Measurements from ENCODE around the gene DIPK1B.

Gene DIPK1B

DNA sequence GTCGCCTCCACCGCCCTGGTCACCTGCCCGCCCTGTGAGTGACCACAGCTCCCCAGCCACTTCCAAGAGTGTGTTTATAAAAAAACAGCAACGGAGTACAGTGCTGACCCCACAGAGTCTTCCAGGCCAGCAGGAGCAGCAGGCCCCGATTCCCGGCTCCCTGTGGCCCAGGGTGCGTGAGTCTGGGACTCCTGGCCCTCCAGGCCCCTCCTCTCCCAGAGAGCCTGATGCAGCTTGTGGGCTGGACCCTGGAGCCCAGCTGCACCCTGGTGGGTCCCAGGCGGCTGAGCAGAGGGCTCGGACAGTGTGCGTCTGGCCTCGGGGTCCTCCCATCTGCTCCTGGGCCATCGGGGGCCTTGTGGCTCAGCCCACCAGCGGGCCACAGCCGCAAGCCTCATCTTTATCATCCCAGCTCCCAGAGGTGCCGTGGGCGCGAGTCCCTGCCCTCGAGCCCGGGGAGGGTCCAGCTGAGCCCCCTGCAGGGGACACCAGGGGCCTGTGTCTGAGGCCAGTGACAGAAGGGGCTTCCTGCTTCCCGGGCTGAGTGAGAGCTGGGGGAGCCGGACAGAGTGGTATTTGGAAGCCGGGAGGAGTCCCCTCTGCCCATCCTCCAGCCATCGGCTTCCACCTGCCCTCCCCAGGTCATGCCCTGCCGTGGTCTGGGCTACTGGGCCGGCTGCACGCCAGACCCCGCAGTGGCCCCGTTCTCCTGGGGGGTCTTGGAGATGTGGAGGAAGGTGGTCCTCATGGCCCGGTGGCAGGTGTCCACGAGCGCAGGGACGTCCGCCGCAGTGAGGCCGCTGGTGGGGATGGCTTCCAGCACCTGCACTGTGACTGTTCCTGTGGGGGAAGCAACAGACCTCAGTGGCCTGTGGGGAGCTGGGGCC, 39.0 kb upstream of the DIPK1B start:
- DNase-seq (ENCODE audit: extremely low read depth in 1 of 2, low read depth in 1 of 2), result no peak

DNA sequence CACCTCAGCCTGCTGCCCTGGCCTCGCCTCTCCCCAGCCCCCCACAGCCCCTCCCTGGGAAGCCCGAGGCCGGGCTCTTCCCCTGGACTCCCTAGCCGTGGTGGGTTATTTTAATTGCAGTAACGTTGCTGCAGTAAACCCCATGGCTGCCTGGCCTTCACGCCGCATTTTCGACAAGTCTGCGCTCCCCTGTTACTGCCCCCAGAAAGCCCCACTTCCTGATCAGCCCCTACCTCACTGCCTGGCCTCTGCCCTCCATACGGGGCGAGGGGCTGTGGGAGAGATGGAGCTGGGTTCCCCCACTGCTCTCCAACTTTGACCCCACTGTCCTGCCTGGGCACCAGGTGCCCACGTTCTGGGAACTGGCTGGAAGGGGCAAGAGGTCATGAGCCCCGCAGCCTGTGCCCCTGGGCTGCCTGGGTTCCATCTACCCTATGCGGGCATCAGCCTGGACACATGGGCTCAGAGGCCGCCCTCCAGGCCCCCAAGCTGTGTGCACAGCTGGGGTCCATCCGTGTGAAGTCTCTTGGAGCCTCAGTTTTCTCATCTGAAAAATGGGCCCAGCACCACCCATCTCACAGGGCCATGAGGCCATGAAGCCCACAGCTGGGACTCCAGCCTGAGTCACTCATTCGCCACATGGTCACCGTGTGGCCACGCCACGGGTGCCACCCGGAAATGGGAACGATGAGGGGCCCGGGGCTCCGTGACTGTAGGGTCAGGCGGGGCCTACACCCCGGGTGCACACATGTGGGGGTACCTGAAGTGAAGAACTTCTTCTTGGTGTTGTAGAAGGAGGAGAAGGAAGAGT, 38.2 kb upstream of the DIPK1B start:
- no peak for DNase-seq (ENCODE audit: extremely low read depth in 1 of 2, low read depth in 1 of 2)

DNA sequence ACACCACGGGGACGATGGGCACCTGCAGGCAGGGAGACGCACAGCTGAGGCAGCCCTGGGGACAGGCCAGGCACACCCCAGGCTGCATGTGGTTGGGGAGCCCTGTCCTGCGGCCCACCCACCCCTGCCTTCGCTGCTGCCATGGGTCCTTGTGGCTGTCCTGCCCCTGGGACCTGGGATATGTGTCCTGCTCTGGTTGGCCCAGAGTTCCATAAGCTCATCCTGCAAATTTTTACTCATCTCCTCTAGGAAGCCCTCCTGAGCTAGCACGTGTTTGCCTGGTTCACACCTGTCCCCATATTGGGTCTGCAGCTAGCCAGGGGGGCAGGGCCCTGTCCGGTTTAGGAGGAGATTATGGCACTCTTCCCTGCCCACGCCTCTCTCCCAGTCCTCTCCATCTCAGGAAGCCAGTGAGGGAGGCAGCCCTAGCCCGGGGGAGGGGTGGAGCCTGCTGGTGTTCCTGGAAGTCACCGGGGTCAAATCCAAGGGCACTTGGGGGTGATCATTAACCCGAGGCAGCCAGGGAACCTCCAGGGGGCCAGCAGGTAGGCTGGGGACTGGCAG, 37.5 kb upstream of the DIPK1B start:
- no peak for DNase-seq (ENCODE audit: extremely low read depth in 1 of 2, low read depth in 1 of 2)

DNA sequence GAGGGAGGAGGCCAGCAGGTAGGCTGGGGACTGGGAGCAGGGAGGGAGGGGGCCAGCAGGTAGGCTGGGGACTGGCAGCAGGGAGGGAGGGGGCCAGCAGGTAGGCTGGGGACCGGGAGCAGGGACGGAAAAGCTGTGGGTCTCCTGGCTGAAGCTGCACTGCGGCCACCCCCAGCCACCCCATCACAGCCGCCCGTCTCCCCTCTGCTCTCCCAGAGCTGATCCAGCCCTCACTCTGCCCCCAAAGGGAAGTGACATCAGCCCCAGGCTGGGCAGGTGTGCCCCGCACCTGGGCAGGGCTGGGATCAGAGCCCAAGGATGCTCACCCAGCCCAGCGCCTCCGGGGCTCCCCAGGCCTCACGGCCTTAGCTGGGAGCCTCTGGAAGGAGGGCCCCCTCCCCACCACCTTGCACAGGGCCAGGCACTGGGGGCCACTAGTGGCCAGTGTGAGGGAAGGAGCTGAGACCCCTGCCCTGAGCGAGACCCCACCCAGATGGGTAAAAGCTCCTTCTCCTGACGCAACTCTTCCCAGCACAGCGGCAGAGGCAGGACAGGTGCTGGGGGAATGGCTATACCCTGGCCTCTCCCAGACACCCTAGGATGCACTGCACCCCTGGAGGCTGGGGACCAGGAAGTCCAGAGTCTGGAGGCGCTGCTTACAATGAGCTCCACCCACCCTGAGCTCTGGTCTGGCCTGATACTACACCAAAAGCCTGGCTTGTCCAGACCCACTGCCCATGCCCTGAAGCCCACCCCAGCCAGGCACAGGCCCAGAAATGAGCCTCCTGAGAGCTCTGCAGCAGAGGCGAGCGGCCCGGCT, 36.7 kb upstream of the DIPK1B start:
- DNase-seq (ENCODE audit: extremely low read depth in 1 of 2, low read depth in 1 of 2), result no peak

DNA sequence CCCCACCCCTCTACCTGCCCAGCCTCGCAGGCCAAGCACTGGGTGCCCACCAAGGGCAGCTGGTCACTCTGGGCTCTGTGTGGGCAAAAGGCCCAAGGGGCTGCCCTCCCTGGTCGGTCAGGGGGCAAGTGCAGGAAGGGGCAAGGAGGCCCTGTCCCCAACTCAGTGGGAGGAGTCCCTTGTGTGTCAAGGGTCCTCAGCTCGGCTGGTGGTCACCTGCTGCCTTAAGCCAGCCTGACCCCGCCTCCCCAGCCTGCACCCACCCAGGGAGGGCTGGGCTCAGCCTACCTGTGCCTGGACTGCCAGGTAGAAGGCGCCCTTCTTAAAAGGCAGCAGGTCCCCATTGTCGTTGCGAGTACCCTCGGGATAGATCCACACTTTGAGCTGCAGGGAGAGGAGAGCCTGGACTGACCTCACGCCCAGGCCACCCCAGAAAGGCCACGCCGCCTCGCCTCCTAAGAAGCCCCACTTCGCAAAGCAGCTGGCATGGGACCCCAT, 36.0 kb upstream of the DIPK1B start:
- no peak for DNase-seq (ENCODE audit: extremely low read depth in 1 of 2, low read depth in 1 of 2)

DNA sequence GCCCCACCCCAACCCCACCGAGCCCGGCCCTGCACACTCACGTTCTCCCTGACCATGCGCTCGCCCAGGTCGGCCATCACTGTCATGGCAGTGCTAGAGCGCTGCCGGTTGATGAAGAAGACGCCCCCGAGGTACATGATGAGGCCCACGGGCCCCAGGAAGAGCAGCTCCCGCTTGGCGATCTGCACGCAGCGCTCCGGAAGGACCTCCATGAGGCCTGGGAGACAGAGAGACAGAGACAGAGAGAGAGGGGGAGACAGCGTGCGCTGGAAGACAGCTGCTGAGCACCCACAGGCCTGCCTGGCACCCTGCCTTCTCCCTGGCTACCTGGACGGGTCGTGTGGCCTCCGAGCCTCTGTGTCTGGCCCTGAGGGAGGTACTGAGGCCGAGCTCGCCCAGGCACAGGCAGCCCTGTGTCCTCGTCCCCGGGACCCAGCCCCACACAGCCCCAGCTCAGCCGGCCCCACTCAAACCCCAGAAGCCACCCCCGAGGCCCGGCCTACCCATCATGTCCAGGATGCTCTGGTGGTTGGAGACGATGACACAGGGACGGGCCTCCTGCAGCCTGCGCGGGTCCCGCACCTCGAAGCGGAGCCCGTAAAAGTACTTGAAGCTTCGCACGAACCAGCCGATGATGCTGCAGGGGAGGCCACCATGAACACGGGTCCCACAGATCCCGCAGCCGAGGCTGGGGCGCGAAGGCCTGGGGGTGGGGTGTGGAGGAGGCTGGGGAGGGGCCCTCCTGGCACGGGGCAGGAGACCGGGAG, 35.3 kb upstream of the DIPK1B start:
- no peak for DNase-seq (ENCODE audit: extremely low read depth in 1 of 2, low read depth in 1 of 2)

DNA sequence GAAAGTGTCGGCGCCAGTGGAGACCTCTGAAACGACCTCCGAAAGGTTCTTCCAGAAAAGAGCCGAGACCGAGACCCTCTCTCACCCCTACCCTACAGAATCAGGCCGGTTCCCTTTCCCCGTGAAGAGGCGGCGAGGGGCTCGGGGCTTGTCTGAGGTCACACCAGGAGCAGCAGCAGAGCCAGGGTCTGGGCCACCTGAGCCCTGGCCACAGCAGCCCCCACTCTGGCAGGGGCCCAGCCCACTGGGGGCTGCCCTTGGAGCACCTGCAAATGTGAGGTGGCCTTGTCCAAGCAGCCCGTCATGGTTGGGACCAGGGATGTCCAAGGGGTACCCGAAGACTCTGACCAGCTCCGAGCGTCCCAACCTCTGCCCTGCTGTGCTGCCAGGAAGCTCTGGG, 34.3 kb upstream of the DIPK1B start:
- DNase-seq (ENCODE audit: extremely low read depth in 1 of 2, low read depth in 1 of 2), result no peak

DNA sequence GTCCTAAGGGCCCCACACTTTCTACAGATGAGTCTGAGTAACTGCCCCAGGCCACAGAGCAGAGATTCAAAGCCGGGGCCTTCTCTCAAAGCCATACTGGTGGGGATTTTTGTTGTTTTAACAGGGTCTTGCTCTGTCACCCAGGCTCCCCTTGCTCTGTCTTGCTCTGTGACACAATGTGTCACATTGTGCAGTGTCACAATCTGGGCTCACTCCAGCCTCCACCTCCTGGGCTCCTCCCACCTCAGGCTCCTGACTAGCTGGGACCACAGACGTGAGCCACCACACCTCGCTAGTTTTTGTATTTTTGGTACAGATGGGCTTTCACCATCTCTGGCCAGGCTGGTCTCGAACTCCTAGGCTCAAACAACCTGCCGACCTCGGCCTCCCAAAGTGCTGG, 33.7 kb upstream of the DIPK1B start:
- DNase-seq (ENCODE audit: extremely low read depth in 1 of 2, low read depth in 1 of 2), result no peak

DNA sequence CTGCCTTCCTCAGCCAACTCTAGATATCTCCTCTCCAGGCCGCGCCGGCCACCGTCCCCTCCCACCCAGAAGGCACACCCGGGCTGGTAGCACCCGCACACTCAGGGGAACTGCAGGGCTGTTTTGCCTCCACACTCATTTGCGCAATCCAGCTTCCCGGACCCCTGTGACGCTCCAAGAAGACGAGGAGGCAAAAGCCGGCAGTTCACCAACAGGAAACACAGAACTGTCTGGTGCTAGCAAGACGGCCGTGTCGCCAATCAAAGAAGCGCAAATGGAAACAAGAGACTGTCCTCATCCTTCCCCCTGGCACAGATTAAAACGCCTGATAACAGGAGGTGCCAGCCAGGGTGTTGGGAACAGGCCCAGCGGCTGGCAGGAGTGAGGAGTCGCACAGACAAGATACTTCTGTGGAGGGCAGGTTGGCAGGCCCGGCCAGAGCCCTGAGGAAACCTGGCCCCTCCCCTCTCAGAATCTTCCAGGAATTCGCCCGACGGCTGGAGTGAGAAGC, 32.9 kb upstream of the DIPK1B start:
- no peak for DNase-seq (ENCODE audit: extremely low read depth in 1 of 2, low read depth in 1 of 2)

DNA sequence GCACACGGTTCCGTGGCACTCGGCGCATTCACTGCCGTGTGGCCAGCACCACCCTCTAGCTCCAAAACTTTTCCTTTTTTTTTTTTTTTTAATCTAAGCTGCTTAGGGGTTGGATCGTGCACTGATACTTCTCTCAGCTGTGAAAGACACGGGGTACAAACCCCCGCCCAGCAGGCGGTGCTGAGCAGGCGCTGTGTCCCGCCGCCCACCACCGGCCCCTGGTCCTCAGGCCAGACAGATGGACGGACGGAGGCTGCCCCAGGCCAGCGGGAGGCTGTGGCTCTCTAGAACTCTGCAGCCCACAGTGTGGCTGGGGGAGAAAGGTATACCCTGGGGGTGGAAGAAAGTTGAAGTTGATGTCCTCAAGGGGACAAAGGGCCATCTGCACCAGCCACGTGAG, 31.3 kb upstream of the DIPK1B start:
- no peak for DNase-seq (ENCODE audit: extremely low read depth in 1 of 2, low read depth in 1 of 2)

DNA sequence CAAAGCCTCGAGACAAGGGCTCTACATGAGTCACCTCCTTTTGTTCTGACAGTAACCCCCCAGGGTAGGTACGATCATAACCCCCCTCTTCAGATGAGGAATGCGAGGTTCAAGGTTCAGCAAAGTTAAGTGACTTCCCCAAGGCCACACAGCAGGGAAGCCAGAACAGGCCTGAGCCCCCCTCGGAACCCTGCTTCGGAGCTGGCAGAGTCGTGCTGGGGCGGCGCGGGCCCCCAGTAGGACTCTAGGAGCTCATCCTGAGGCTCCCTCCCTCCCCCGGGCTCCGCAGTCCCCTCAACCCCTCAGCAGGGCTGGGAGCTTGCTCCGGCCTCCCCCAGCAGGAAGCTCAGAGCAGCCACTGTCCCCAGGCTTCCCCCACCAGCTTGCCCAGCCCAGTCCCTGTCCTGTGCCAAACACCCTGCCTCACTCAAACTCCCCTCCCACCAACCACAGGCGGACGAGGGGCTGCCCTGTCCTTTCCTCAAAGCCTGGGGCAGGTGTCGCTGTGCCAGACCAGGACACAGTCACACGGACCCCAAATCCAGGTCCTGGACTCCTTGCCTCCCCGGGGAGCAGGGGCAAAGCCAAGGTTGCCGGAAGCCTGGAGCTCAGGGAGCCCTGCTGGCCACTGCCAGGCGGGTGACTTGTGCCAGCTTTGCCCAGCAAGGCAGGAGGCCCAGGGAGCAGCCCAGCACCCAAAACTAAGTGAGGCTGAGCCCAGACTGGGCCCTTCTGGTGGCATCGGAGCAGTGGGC, 30.2 kb upstream of the DIPK1B start:
- DNase-seq (ENCODE audit: extremely low read depth in 1 of 2, low read depth in 1 of 2), result no peak

DNA sequence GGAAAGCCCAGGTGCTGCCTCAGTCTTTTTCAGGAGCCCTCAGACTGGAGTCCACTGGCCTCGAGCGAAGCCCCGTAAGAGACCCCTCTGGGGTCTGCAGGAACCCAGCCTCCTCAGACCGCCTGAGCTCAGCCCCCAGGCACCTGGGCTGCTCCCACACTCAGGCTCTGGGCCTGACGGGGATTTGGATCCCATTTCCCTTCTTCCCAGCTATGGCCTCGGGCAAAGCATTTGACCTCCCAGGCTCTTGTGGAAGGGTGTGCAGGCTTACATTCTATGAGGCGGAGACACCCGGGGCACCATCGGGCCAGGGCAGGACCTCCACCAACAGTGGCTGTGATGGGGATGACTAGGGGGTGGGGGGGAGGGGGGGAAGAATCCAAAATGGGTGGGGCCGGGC, 29.7 kb upstream of the DIPK1B start:
- no peak for DNase-seq (ENCODE audit: extremely low read depth in 1 of 2, low read depth in 1 of 2)

DNA sequence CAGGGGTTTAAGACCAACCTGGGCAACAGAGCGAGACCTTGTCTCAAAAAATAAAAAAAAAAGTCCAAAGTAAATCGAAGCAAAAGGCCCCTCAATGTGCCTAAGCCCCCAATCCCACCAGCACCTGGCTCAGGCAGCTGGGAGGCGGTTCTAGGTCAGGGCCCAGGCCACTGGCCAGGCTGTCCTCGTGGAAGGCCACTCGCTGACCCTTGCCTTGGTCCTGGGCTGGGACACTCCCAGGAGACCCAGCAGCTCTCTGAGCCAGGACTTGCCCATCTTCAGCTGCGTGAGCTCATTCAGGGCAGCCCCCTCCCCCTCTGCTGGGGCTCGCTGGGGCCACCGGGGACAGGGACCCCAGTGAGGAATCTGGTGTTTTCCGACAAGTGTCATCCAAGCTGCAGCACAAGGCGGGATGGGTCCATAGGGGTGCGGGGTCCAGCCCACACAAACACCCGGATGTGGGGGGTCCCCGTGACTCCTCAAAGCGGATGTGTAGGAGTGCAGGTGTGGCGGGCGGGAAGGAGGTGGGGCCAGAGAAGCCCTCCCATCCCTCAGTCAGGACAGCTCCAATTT, 29.1 kb upstream of the DIPK1B start:
- DNase-seq (ENCODE audit: extremely low read depth in 1 of 2, low read depth in 1 of 2), result no peak

DNA sequence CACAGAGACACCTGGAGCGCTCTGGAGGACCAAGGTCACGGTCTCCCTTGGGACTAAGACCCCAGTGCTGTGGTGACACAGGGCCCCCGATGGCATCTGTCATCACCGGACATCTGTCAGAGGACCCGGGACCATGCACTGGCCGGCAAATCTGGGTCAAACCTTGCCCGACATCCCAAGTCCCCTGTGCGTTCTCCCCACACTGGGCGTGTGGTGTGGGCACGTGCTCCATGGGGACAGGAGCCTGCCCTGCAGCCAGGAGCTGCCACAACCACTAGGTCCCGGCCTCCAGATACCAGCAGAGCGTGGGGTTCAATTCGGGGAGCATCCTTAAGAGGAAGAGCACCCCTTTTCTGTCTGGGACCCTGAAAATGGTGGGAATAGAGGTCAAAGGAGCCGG, 28.6 kb upstream of the DIPK1B start:
- no peak for DNase-seq (ENCODE audit: extremely low read depth in 1 of 2, low read depth in 1 of 2)

DNA sequence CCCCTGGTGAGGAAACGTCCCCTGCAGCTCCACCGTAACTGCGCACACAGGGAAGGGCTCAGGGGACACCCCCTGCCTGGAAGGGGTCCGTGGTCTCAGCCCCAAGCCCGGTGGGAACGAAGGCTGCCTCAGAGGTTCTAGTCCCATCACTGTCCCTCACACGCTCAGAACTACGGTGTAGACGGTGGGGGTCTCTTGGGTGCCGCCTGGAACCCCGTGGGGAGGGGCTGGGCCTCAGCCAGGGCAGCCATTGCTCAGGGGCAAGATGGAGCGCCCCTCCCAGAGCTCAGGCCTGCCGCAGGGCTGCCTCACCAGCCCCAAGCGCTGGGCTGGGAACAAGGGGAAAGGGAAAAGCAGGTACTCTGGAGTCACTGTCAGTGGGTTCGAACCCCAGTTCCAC, 28.0 kb upstream of the DIPK1B start:
- DNase-seq (ENCODE audit: extremely low read depth in 1 of 2, low read depth in 1 of 2), result no peak

DNA sequence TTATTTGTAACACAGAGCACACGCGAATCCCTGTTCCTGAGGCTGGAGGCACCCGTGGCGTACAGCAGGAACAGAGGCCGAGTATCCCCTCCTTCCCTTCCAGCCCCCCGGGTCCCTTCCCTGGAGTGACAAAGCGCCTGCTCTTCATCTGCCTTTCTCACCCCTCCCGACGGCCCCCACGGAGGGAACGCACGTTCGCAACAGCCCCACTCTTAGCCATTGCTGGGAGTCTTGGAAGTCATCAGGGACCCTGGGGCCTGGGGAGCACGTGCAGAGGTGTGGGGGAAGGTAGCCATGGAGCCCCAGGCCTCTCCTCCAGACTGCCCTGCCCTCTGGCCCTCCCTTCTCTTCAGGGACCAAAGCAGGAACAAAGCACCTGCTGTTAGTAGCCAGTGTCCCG, 27.6 kb upstream of the DIPK1B start:
- no peak for DNase-seq (ENCODE audit: extremely low read depth in 1 of 2, low read depth in 1 of 2)

DNA sequence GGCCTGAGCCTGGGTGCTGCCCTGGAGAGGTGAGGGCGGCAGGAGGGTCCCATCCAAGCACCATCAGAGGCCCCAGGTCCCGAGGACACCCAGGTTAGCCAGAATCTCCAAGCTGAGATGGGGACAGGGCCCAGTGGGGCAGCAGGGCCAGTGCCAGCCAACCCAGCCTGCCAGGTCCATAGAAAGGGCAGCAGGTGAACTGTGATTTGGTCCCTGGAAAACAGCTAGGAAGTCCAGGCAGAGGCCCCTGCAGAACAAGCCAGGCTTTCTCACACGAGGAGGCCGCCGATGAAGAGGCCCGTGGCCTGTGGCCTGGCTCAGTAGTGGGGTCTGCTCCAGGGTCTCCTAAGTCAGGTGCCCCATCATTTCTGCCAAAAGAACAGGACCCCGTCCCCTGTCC, 27.2 kb upstream of the DIPK1B start:
- DNase-seq (ENCODE audit: extremely low read depth in 1 of 2, low read depth in 1 of 2), result no peak

DNA sequence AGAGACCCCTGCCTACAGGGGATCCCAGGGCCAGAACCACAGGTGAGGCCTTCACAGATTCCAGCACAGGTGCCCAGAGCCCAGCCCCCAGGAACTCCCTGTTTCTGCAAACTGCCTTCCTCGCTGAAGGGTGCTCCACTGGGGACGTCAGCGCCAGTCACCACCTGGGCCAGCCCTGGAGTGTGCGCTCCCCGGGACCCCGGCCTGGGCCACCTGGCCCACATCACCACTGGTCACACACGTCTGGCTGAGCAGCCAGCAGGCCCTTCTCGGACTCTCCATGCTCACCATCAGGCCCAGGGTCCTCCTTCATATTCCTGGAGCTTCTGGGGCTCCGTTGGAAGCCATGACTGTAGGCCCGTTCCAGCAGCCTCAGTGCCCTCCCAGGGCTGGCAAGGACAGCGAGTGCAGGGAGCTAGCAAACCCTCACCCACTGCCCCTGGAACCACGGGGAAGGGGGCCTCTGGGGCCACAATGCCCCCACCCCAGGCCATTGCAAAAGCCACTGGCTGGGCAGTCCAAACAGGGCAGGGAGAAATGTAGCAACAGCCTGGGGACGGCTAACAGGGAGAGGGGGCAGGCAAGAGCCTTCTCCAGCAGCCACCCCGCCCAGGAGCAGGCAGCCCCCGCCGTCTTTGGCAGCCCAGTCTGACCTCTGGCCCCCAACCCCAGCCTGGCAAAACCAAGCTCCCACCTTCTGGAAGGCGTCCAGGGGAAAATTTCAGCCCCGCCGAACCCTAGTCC, 26.4 kb upstream of the DIPK1B start:
- DNase-seq (ENCODE audit: extremely low read depth in 1 of 2, low read depth in 1 of 2), result no peak

Measured in stimulated activated CD8-positive, alpha-beta memory T cell treated with anti-CD3 and anti-CD28 coated beads, Interleukin-7, amount 100 ng/mL, for 48 hours (primary cell).